B cell (primary cell): ENCODE results near the gene CITED2.

Source experiments
- CTCF ChIP-seq: fragments of 200-600 bp; IDR thresholded peaks from one replicate; pipeline ENCODE4 v1.8.0; 2022; ENCODE audit warnings: antibody characterized with exemption, mild to moderate bottlenecking
- EZH2 ChIP-seq: IDR thresholded peaks from 2 replicates; pipeline ENCODE4 v1.6.1; 2012; ENCODE audit warnings: borderline replicate concordance, low read depth, mild to moderate bottlenecking, moderate library complexity, low read length; ENCODE audit not compliant: insufficient read depth, poor library complexity, severe bottlenecking

GRCh38 chr6:139364982-139365379 is 9.5 kb downstream of the CITED2 start:
- TF ChIP-seq EZH2 (no peak), CTCF (no peak)
